Dermis blood vessel endothelial cell (primary cell): Measurements from ENCODE around the gene ACMSD. TPM values are rescaled to one million over a fixed set of nuclear protein-coding genes. Genes with fewer than 3 reads are reported as not detected.

Source experiments
- total RNA-seq: library from RNA; depleted of rRNA; stranded (reverse); fragments of >200 nt; gene quantifications from 2 replicates; pipeline ENCODE4 v1.2.3, GENCODE V29; 2014

ACMSD gene
- total RNA-seq, 1 donor from 2014 or later, result 0.34 TPM

Other genes starting within 250 kb of the ACMSD start
- gene TMEM163, start 119.6 kb upstream of the ACMSD start, total RNA-seq, result 0.09 and 0.34 TPM in 2 replicates
- 32.6 and 35.1 TPM in 2 replicates for gene CCNT2, start 80.2 kb downstream of the ACMSD start, total RNA-seq
- not detected in 2 replicates for gene MAP3K19, start 208.8 kb downstream of the ACMSD start, total RNA-seq
- gene RAB3GAP1, start 213.7 kb downstream of the ACMSD start, total RNA-seq, result 67.4 and 76.8 TPM in 2 replicates